Activated T-helper 17 cell treated with anti-CD3 and anti-CD28 coated beads, Interleukin-2, amount 50 U/mL, for 72 hours (primary cell): ENCODE measurements around the gene FOXB2. TPM values are rescaled to one million over a fixed set of nuclear protein-coding genes. Genes with fewer than 3 reads are reported as not detected.

Source experiments
- ATAC-seq: fragments of 150-1000 bp; cut with Tn5 transposase; replicated peaks from 2 replicates; pipeline ENCODE4 v1.10.0; 2021; ENCODE audit warnings: mild to moderate bottlenecking, moderate library complexity
- H3K27ac Mint-ChIP-seq: one replicate; pipeline ENCODE4 v1.8.0; 2022; ENCODE audit warnings: mixed read lengths
- H3K27me3 Mint-ChIP-seq: one replicate; pipeline ENCODE4 v1.8.0; 2022; ENCODE audit warnings: mixed read lengths
- H3K36me3 Mint-ChIP-seq: one replicate; pipeline ENCODE4 v1.8.0; 2022; ENCODE audit warnings: low read depth, mild to moderate bottlenecking, mixed read lengths
- H3K4me1 Mint-ChIP-seq: one replicate; pipeline ENCODE4 v1.8.0; 2022; ENCODE audit warnings: mixed read lengths
- H3K4me3 Mint-ChIP-seq: one replicate; pipeline ENCODE4 v1.8.0; 2022; ENCODE audit warnings: mild to moderate bottlenecking, mixed read lengths
- H3K9me3 Mint-ChIP-seq: one replicate; pipeline ENCODE4 v1.8.0; 2022; ENCODE audit warnings: mixed read lengths
- total RNA-seq, 2 donors: library from RNA; stranded (reverse); gene quantifications; one replicate each; pipeline ENCODE4 v1.2.3, GENCODE V29; 2022

The FOXB2 gene
- total RNA-seq, 2 donors from 2014 or later: not detected

DNA sequence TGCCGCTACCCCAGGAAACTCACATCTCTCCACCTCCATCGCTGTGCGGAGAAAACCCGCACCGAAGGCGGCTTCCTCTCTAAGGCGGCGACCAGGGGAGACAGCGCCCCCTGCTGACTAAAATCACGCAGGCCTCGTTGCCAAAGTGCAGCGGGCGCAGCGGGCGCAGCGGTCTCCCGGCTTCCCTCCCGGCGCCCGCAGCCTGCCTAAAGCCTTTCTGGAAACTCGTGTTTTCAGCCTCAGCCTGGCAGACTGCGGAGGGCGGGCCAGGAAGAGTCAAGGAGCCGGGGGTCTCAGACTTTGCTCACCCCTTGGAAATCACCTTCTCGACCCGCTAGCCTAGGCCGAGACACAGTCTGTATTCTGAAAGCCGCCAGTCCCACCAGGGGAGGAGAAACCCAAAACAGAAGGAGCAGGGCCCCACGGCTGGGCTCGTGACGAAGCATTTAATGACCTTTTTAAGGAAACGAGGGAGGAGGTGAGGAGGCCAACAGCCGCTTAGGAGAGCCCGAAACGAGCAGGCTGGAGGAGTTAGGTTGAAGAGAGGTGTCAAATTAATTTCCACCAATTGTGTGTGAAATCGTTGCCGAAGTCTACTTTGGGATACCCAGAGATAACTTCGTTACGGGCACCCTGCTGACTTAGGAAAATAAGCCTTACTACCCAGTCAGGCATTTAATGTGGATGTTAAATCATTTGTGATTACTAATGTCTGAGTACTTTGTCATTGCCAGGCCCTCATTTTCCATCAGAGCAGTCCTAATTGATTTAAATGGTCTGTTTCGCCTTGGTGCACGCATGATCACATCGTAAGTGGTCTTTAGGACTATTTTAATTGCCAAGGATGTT is 7.3 kb upstream of the FOXB2 start:
- H3K4me3 Mint-ChIP-seq: peak overlapping the region; percentile 44
- H3K9me3 Mint-ChIP-seq: no peaks in the 10 kb centered on the region
- H3K36me3 Mint-ChIP-seq: no peaks in the 10 kb centered on the region
- peaks cover 53% of the 10 kb centered on the region for H3K27me3 Mint-ChIP-seq
- H3K27ac Mint-ChIP-seq: no peak overlapping the region
- no peaks in the 10 kb centered on the region for H3K4me1 Mint-ChIP-seq
- ATAC-seq: peak; percentile 78

DNA sequence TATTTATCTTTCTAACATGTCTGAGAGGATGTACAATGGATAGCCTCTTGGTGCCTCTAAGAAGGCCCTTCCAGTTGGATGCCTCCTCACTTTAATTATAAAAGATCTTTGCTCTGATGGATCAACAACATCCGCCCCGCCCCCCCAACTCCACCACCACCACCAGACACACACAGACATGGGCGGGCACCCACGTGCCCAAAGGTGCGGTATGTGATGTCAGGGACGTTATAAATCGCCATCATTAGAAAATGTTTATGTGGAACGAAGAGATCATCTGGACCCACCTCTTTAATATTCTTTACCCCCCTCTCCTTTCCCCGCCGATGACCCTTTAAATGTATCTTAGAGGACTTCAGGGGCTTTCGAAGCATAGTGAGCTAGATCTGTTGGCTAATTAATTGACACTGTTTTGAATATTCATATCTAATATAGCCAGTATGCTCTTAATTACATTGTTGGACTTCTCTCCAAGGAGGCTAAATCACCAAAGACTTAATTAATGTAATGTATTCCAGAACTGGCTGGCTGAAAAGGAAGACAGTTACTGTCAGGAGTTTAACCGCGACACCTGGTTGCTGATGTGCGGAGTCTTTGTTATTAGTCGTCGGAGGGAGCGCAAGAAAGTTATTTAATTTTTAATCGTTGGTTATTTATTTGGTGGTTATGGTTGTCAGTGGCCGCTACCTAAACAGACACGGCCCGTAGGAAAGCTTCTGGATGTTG is 6.1 kb upstream of the FOXB2 start:
- no peak for ATAC-seq
- H3K27me3 Mint-ChIP-seq: peaks cover 55% of the 10 kb centered on the region
- H3K4me3 Mint-ChIP-seq: no peak overlapping the region
- H3K9me3 Mint-ChIP-seq: no peaks in the 10 kb centered on the region
- H3K27ac Mint-ChIP-seq: no peak overlapping the region
- no peaks in the 10 kb centered on the region for H3K36me3 Mint-ChIP-seq
- H3K4me1 Mint-ChIP-seq: peaks cover 5% of the 10 kb centered on the region

DNA sequence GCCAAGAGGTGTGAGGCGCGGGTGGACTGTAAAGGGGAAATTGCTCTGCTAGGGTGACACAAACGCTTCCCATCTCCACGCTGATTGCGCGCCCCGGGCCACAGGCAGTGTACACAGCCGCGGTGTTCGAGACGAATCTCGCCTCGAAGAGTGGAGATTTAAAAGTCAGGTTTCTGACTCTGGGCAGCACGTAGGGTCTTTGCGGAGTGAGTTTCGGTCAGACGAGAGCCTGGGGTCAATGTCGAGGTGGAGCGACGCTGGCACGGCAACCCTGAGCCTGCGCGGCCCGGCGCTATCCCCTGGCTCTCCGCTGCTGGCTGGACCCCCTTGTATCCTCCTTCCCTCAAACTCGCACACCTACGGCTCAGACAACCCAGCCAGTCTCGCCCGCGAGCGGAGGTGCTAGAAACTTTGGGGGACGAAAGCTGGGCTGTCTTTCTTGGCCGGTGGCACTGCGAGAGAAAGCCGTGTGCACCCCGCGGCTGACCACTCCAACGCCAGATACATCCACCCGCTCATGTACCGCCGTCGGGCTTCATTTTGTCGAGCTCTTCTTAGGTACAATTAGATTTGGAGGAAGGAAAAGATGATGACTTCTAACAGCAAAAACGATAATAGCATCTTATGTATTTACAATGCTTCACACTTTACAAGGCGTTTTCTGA is 5.4 kb upstream of the FOXB2 start:
- H3K27me3 Mint-ChIP-seq: peaks cover 53% of the 10 kb centered on the region
- no peak for ATAC-seq
- no peak overlapping the region for H3K4me3 Mint-ChIP-seq
- peaks cover 5% of the 10 kb centered on the region for H3K4me1 Mint-ChIP-seq
- no peaks in the 10 kb centered on the region for H3K9me3 Mint-ChIP-seq
- H3K27ac Mint-ChIP-seq: no peak overlapping the region
- no peaks in the 10 kb centered on the region for H3K36me3 Mint-ChIP-seq

DNA sequence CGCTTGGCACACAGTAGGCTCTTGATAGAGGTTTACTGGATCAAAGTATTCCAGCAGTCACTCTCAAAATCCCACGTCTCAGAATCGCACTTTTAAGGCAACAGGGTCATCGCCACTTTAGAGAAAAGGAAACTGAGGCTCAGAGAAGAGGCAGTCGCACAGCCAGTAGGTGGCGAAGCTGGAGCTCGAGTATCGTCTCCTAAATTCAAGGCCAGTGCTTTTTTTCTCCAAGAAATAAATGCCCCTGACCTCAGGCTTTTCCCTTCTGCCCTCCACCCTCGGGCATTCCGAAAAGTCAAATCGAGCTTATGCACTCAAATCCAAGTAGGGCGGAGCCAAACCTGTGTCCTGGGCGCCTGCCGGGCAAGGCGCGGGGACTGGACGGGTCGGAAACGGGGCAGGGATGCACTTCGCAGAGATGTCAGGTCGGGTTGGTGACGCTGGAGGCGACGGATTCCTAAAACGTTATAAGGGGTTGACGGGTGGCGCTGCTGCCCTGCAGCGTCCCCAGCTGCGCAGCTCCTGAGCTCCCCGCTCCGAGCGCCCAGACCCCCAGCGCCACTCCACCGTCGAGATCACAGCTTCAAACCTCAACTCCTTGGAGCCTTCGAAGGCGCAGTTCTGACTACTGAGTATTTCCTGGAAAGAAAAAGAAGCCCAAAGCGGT is 4.7 kb upstream of the FOXB2 start:
- peaks cover 60% of the 10 kb centered on the region for H3K27me3 Mint-ChIP-seq
- H3K36me3 Mint-ChIP-seq: no peaks in the 10 kb centered on the region
- no peaks in the 10 kb centered on the region for H3K9me3 Mint-ChIP-seq
- no peak overlapping the region for H3K4me3 Mint-ChIP-seq
- peaks cover 5% of the 10 kb centered on the region for H3K4me1 Mint-ChIP-seq
- ATAC-seq: no peak
- no peak overlapping the region for H3K27ac Mint-ChIP-seq

DNA sequence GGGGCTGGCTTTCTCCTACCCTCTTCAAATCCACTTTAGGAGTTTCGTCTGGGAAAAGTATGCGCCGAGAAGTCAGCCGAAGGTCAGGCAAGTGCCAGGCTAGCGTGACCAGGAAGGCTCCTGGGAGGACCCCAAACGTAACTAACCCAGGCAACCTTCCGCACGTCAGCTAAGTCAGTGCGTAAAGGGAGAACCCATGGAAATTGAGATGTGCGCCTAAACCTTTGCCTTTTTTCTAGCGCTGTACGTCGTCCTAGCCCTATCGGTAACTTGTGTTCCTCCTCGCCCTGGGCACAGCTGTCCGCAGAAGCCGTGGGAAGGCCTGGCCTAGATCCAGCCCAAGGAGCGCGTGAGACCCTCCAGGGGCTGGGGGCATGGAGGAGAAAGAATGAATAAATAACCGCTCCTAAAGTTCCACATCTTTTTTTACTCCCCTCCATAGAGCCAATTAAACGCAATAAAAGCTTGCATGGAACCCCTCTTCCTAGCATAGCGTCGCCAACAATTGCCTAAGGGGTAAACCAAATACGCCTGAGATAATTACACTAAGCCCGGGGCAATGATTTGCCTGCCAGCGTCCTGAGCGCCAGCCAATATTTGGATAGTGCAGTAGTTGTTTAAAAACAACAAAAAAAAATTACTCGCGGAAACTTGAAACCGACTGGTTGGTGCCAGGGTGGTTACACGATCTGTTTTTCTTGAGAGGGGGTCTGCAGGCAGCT is 4.0 kb upstream of the FOXB2 start:
- H3K4me1 Mint-ChIP-seq: peaks cover 5% of the 10 kb centered on the region
- no peak for ATAC-seq
- no peak overlapping the region for H3K4me3 Mint-ChIP-seq
- H3K9me3 Mint-ChIP-seq: no peaks in the 10 kb centered on the region
- H3K36me3 Mint-ChIP-seq: no peaks in the 10 kb centered on the region
- H3K27ac Mint-ChIP-seq: no peak overlapping the region
- H3K27me3 Mint-ChIP-seq: peaks cover 58% of the 10 kb centered on the region

DNA sequence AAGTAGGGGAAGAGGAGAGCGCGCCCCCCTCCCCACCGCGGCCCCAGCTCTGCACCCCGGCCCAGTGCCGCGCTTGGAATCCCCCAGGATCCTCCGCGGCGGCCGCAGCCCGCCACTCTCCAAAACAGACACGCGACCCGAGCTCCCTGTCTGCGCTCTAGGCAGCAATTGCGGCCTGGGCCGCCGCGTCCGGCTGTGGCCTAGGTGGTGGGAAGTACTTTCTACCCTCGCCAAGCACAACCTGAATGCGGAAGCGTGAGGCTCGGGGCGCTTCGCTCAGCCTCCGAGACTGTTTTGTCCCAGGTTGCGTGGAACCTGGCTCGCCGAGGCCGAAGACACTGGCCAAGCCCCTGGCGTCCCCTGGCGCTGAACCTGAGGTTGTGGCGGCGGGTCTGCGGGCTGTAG is 3.3 kb upstream of the FOXB2 start:
- no peaks in the 10 kb centered on the region for H3K9me3 Mint-ChIP-seq
- H3K4me3 Mint-ChIP-seq: no peak overlapping the region
- H3K27ac Mint-ChIP-seq: no peak overlapping the region
- no peaks in the 10 kb centered on the region for H3K36me3 Mint-ChIP-seq
- peaks cover 5% of the 10 kb centered on the region for H3K4me1 Mint-ChIP-seq
- H3K27me3 Mint-ChIP-seq: peaks cover 59% of the 10 kb centered on the region
- no peak for ATAC-seq

DNA sequence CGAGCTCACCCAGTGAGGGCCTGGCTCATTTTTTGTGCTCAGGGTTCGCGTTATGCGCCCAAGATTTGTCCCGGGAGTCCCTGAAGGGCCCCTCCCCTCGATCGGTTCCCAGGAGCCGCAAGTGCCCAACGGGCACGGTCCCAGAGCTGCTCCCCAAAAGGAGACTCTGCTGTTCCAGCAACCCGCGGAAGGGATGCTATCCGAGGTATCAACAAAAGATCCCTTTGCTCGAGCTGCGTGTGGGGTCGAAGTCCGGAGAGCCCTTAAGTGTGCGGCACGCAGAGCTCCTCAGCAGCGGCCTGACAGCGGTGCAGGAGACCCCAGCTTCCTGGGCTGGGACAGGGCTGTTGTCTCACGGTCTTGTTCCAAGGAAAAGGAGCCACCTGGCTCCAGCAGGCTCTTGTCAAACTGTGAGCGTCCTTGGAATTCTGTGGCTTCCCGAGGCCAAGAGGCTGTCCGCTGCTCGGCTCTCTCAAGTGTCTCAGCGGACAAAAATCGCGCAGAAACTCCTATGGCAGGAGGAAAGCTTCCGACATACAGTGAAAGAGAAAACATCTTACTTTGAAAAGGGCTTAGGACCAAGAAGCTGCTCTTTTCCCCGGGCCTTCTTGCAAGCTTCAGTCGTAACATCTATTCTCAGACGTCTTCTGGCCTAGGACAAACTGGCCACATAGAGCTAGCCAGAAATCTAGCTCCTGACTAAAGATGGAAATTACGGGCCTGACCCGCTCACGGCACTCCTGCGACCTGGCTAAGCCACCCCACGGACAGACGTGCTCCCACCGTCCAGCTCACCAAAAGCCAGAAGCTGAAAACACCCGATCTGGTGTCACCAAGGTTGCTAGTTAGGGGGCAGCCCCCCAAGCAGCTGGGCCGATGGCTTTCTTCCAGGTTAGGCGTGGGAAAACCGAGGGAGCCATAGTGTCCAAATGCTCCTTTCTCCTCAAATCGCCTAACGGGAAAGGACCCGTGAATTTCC is 2.6 kb upstream of the FOXB2 start:
- Mint-ChIP-seq H3K36me3 (no peaks in the 10 kb centered on the region), H3K4me1 (peaks cover 5% of the 10 kb centered on the region), H3K4me3 (no peak overlapping the region), H3K27me3 (peaks cover 64% of the 10 kb centered on the region), H3K9me3 (no peaks in the 10 kb centered on the region), H3K27ac (no peak overlapping the region)
- no peak for ATAC-seq

DNA sequence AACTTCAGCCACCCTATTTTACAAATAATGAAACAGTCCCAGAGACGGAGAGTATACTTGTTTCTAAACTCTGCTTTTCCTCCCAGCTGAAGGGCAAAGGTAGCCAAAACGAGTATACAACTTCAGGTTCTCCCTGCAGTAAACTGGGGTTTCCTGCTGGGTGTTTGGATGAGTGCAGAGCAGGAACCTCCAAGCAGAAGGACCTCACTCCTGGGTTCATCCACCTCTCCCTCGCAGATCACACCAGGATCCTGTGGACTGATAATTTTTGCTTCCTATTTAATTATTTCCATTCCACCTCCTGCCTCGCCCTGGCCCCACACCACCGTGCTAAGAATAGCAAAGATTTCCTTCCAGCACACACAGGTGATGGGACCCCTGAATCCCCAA is 2.0 kb upstream of the FOXB2 start:
- no peak overlapping the region for H3K4me3 Mint-ChIP-seq
- H3K36me3 Mint-ChIP-seq: no peaks in the 10 kb centered on the region
- H3K27me3 Mint-ChIP-seq: peaks cover 65% of the 10 kb centered on the region
- H3K4me1 Mint-ChIP-seq: peaks cover 5% of the 10 kb centered on the region
- no peaks in the 10 kb centered on the region for H3K9me3 Mint-ChIP-seq
- no peak for ATAC-seq
- H3K27ac Mint-ChIP-seq: no peak overlapping the region

DNA sequence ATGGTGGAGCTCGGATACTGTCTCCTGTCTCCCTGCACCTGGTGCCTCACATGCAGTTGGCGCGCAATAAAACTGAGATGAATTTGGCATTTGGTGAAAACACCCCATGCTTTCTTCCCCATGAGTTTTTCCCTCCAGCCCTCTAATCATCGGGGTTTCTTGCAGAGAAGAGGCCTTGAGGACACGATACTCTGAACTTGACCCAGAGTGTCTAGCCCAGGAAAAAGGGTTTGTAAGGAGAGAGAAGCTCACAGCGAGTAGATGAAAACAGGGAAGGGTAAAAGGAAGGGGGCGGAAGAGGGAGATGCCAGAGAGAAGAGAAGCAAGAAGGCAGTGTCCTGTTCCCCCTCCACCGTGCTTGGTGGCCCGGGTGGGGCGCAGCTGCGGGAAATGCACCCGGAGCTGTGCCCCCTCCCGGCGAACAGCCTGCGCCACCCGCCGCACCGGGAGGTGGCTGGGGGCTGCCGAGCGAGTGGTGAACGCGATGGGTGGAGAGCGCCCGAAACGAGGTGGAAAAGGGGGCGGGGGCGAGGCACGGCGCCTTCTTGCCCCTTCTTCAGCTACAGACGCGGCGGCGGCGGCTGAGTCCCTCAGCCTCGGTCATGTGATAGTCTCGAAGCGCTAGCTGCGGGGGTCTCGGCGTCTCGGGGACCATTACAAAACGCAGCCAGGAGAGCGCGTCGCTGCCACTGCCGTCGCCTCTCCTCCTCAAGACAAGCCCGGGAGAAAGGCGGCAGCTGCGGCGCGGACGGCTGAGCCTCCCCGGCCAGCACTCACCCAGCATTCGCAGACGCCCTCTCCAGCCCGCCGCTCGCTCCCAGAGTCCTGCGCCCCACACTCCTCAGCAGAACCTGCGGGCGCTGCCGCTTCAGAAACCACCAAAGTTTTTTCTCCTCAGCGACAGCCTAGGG is 1.1 kb upstream of the FOXB2 start:
- peaks cover 64% of the 10 kb centered on the region for H3K27me3 Mint-ChIP-seq
- H3K27ac Mint-ChIP-seq: no peak overlapping the region
- H3K4me3 Mint-ChIP-seq: no peak overlapping the region
- no peaks in the 10 kb centered on the region for H3K36me3 Mint-ChIP-seq
- no peak for ATAC-seq
- no peaks in the 10 kb centered on the region for H3K9me3 Mint-ChIP-seq
- peaks cover 5% of the 10 kb centered on the region for H3K4me1 Mint-ChIP-seq

DNA sequence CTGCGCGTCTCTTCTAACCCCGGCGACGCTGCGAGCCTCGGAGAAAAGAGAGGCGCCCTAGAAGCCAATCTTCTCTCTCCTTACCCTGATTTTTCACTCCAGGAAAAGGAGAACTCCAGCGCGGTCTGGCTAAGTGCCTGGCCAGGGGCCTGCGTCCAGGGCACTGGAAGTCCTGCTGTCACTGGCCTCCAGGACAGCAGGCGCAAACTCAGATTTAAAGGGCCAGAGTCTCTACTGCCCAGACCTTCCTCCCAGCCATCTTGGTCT is 553 bp upstream of the FOXB2 start:
- Mint-ChIP-seq H3K27me3 (peaks cover 64% of the 10 kb centered on the region), H3K4me3 (peak overlapping the region; percentile 53), H3K9me3 (no peaks in the 10 kb centered on the region), H3K36me3 (no peaks in the 10 kb centered on the region), H3K27ac (no peak overlapping the region), H3K4me1 (peaks cover 5% of the 10 kb centered on the region)
- no peak for ATAC-seq

DNA sequence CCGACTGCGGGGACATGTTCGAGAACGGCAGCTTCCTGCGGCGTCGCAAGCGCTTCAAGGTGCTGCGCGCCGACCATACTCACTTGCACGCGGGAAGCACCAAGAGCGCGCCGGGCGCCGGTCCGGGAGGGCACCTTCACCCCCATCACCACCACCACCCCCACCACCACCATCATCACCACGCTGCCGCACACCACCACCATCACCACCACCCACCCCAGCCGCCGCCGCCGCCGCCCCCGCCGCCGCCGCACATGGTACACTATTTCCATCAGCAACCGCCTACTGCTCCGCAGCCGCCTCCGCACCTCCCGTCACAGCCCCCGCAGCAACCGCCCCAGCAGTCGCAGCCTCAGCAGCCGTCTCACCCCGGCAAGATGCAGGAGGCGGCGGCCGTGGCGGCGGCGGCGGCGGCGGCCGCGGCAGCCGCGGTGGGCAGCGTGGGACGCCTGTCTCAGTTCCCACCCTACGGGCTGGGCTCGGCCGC is 514 bp downstream of the FOXB2 start:
- ATAC-seq: no peak
- Mint-ChIP-seq H3K27ac (no peak overlapping the region), H3K9me3 (no peaks in the 10 kb centered on the region), H3K4me1 (peaks cover 5% of the 10 kb centered on the region), H3K36me3 (no peaks in the 10 kb centered on the region), H3K4me3 (peak overlapping the region; percentile 53), H3K27me3 (peaks cover 63% of the 10 kb centered on the region)

DNA sequence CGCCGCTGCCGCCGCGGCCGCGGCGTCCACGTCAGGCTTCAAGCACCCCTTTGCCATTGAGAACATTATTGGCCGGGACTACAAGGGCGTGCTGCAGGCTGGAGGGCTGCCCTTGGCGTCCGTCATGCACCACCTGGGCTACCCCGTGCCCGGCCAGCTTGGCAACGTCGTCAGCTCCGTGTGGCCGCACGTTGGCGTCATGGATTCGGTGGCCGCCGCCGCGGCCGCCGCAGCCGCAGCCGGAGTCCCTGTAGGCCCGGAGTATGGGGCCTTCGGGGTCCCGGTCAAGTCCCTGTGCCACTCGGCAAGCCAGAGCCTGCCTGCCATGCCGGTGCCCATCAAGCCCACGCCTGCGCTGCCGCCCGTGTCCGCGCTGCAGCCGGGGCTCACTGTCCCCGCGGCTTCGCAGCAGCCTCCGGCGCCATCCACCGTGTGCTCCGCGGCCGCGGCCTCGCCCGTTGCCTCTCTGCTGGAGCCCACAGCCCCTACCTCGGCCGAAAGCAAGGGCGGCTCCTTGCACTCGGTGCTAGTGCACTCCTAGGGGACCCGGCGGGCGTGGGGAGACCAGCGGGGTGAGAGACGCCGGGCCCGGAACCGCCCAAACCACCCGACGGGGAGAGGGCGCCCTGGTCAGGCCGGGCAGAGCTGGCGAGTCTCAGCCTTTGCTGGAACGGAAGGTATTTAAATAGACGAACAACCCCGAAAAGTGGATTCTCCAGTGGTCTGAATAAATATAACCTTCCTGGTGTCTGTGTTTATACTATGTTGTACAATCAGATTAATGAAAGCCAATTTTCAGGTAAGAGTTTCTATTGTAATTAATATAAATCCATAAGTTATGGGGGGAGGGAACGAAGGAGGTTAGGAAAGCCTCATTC is 1.2 kb downstream of the FOXB2 start:
- no peak for ATAC-seq
- no peak overlapping the region for H3K27ac Mint-ChIP-seq

More for the DNA sequence above, 1.2 kb downstream of the FOXB2 start:
- Mint-ChIP-seq H3K4me1 (peaks cover 5% of the 10 kb centered on the region), H3K4me3 (peak overlapping the region; percentile 41), H3K9me3 (no peaks in the 10 kb centered on the region), H3K27me3 (peaks cover 60% of the 10 kb centered on the region), H3K36me3 (no peaks in the 10 kb centered on the region)
